OCI-LY7 (cell line): Measurements from ENCODE around the gene POLE4. TPM values are rescaled to one million over a fixed set of nuclear protein-coding genes. Genes with fewer than 3 reads are reported as not detected.
A peak's percentile ranks its signal among the peaks of the same experiment; 100 is the strongest.

Experiments
- BruUV-seq: library from RNA; stranded (reverse); fragments of 400-500 nt; replicated peaks from 2 replicates; lab custom pipeline; 2021; lab: Mats Ljungman, UMichigan
- CTCF ChIA-PET: fragments of 300-600 bp; sonication (Branson Sonifier 250); formaldehyde crosslinking; loops from one replicate; lab custom pipeline; 2022; ENCODE audit warnings: antibody characterized with exemption; ENCODE audit not compliant: unreplicated experiment; lab: Charles Lee
- POLR2A ChIA-PET: fragments of 300-600 bp; sonication (Branson Sonifier 250); formaldehyde crosslinking; loops from one replicate; lab custom pipeline; 2022; ENCODE audit warnings: antibody characterized with exemption; lab: Charles Lee
- DNase-seq: peaks from one replicate; pipeline ENCODE4 v3.0.0-alpha.2; 2015; ENCODE audit warnings: low spot score
- H2AFZ ChIP-seq: fragments of 200-600 bp; sonication (generic), shearing (Covaris generic); 2 replicates; pipeline ENCODE4 v1.6.1; 2014; ENCODE audit warnings: mild to moderate bottlenecking, antibody characterized with exemption, low read length, moderate library complexity
- H3K27ac ChIP-seq: fragments of 200-600 bp; sonication (generic); 2 replicates; pipeline ENCODE4 v1.5.1; 2014; ENCODE audit warnings: mixed run types, low read depth, mild to moderate bottlenecking, moderate library complexity, low read length, inconsistent platforms; ENCODE audit not compliant: poor library complexity, severe bottlenecking
- H3K36me3 ChIP-seq: fragments of 200-600 bp; sonication (generic); 2 replicates; pipeline ENCODE4 v1.6.1; 2014; ENCODE audit warnings: mild to moderate bottlenecking, antibody characterized with exemption, low read length, moderate library complexity, mixed read lengths; ENCODE audit not compliant: insufficient read depth
- H3K4me1 ChIP-seq: fragments of 200-600 bp; sonication (generic); 2 replicates; pipeline ENCODE4 v1.5.1; 2014; ENCODE audit warnings: mild to moderate bottlenecking, low read length; ENCODE audit not compliant: insufficient read depth, poor library complexity, severe bottlenecking
- H3K4me2 ChIP-seq: fragments of 200-600 bp; sonication (generic); 2 replicates; pipeline ENCODE4 v1.6.1; 2014; ENCODE audit warnings: mild to moderate bottlenecking, low read length
- H3K4me3 ChIP-seq: fragments of 200-600 bp; sonication (generic); 2 replicates; pipeline ENCODE4 v1.5.1; 2014; ENCODE audit warnings: mild to moderate bottlenecking, low read depth, low read length; ENCODE audit not compliant: poor library complexity, severe bottlenecking
- H3K79me2 ChIP-seq: fragments of 200-600 bp; sonication (generic); 2 replicates; pipeline ENCODE4 v1.6.1; 2016; ENCODE audit warnings: low read depth, mild to moderate bottlenecking, low read length, moderate library complexity, mixed read lengths; ENCODE audit not compliant: insufficient read depth
- H3K9me2 ChIP-seq: fragments of 200-600 bp; sonication (generic); 2 replicates; pipeline ENCODE4 v1.6.1; 2016; ENCODE audit warnings: mild to moderate bottlenecking, low read length, mixed read lengths; ENCODE audit not compliant: insufficient read depth
- H3K9me3 ChIP-seq: fragments of 200-600 bp; sonication (generic); 2 replicates; pipeline ENCODE4 v1.6.1; 2014; ENCODE audit warnings: mild to moderate bottlenecking, mixed run types, low read length, mixed read lengths
- H4K20me1 ChIP-seq: fragments of 200-600 bp; sonication (generic); 2 replicates; pipeline ENCODE4 v1.6.1; 2014; ENCODE audit warnings: mild to moderate bottlenecking, antibody characterized with exemption, low read length, moderate library complexity, mixed read lengths; ENCODE audit not compliant: insufficient read depth
- EZH2phosphoT487 ChIP-seq: fragments of 200-600 bp; sonication (generic); IDR thresholded peaks from 2 replicates; pipeline ENCODE4 v1.6.1; 2018; ENCODE audit warnings: low read depth, borderline replicate concordance, mild to moderate bottlenecking, mixed run types, antibody characterized with exemption, low read length, moderate library complexity, mixed read lengths
- intact Hi-C: fragments of 100-400 bp; cut with micrococcal nuclease; formaldehyde crosslinking; loops from one replicate; pipeline ENCODE4 v1.10.0; 2022; ENCODE audit not compliant: unreplicated experiment
- total RNA-seq, 2 experiments: library from RNA; depleted of rRNA in 1 of 2; stranded (reverse); fragments of >200 nt in 1 of 2; shearing (Covaris generic) in 1 of 2; gene quantifications; 2 replicates each; pipeline ENCODE4 v1.2.3, GENCODE V29; 2014 to 2022
- TF ChIP-seq, protein P1 (sequence below): fragments of 200-600 bp; sonication (generic); conservative IDR thresholded peaks from 2 replicates; pipeline ENCODE4 v1.5.1; 2014; ENCODE audit warnings: mild to moderate bottlenecking, antibody characterized with exemption, low read length, moderate library complexity, mixed read lengths

Gene POLE4
- total RNA-seq, 2 experiments from 2014 or later = 31.7 to 52.3 TPM

DNA sequence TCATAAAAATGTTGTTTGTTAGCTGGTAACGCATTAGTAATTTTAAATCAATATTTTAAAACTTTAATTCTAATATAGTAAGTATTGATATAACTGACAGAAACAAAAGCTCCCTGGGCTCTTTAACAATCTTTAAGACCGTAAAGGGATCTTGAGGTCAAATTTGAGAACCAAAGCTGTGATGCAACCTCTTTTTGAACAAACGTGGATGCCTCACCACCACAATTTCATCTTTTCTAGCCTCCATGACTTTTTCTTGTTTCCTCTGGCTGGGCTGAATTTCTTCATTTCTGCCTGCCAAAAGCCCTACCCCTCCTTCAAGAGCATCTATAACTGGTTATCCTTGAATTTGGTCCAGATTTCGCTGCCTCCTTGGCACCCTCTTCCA is 563 bp upstream of the POLE4 start:
- ChIA-PET CTCF (no interaction called here), POLR2A (interaction anchor here (0.8 to 1.0 kb wide), 3 partner anchors 13 to 123 kb away, joined by 3 to 6 read pairs (median 4); partner anchors contain the start of gene HK2)
- Histone ChIP-seq H3K9me3 (peaks cover 19% of the 10 kb centered on the region; the same call in 1 of the 2 replicates), H3K79me2 (peaks cover 9% of the 10 kb centered on the region; the same call in 1 of the 2 replicates), H4K20me1 (no peaks in the 10 kb centered on the region), H3K4me3 (peak overlapping the region; percentile 71), H3K4me2 (peak overlapping the region; percentile 90), H3K27ac (peak overlapping the region; percentile 79), H3K9me2 (no peaks in the 10 kb centered on the region), H3K4me1 (peaks cover 18% of the 10 kb centered on the region), H2AFZ (peak overlapping the region; percentile 92), H3K36me3 (peaks cover 47% of the 10 kb centered on the region)
- intact Hi-C loops = loop anchor here (2.0 to 5.0 kb wide), 2 partner anchors 123 to 1676 kb away; partner anchors contain the start of genes FBXO41 and HK2
- BruUV-seq = no TSS peak
- DNase-seq = no peak
- no peak for TF ChIP-seq EZH2phosphoT487
- TF ChIP-seq, protein P1, sequence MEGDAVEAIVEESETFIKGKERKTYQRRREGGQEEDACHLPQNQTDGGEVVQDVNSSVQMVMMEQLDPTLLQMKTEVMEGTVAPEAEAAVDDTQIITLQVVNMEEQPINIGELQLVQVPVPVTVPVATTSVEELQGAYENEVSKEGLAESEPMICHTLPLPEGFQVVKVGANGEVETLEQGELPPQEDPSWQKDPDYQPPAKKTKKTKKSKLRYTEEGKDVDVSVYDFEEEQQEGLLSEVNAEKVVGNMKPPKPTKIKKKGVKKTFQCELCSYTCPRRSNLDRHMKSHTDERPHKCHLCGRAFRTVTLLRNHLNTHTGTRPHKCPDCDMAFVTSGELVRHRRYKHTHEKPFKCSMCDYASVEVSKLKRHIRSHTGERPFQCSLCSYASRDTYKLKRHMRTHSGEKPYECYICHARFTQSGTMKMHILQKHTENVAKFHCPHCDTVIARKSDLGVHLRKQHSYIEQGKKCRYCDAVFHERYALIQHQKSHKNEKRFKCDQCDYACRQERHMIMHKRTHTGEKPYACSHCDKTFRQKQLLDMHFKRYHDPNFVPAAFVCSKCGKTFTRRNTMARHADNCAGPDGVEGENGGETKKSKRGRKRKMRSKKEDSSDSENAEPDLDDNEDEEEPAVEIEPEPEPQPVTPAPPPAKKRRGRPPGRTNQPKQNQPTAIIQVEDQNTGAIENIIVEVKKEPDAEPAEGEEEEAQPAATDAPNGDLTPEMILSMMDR = no peak

DNA sequence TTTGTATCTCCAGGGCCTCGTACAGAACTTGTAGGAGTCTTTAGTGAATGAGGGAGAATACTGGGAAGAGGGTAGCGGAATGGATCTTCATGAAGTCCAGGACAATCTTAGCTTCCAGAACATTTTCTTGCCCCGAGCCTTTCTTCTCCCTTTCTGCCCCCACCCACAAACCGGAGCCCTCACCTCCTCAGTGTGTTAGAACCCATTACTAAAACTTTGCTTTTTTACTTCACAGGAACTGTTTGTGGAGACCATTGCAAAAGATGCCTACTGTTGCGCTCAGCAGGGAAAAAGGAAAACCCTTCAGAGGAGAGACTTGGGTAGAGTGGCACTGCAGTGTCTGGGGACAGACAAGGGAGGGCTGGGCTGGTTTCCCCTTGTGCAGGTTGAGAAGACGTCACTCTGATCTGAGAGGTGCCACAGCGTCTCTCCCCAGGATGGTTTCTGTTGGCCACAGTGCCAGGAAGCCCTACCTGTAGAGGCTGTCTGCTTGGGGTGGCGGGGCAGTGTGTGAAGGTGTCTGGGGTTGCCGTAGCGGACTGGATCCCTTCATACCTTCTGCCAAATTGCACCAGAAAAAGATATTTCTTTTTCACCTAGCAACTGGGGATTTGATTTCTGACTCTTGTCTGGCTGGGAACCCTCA is 786 bp downstream of the POLE4 start:
- Histone ChIP-seq H3K9me2 (no peaks in the 10 kb centered on the region), H4K20me1 (no peaks in the 10 kb centered on the region), H3K4me3 (peak overlapping the region; percentile 71), H3K4me2 (peak overlapping the region; percentile 90), H3K36me3 (peaks cover 38% of the 10 kb centered on the region), H3K79me2 (peaks cover 9% of the 10 kb centered on the region; the same call in 1 of the 2 replicates), H2AFZ (peak overlapping the region; percentile 92), H3K4me1 (peaks cover 18% of the 10 kb centered on the region), H3K27ac (peak overlapping the region; percentile 79), H3K9me3 (peaks cover 9% of the 10 kb centered on the region; the same call in 1 of the 2 replicates)
- POLR2A ChIA-PET = interaction anchor here (1.2 kb wide), 1 partner anchor 16 kb away, joined by 3 read pairs; no protein-coding TSS in a partner anchor
- CTCF ChIA-PET = no interaction called here
- intact Hi-C loops = loop anchor here (2.0 to 5.0 kb wide), 2 partner anchors 124 to 1677 kb away; partner anchors contain the start of genes FBXO41 and HK2
- DNase-seq = no peak
- TF ChIP-seq EZH2phosphoT487 = no peak
- TF ChIP-seq, protein P1 = no peak
- no TSS peak for BruUV-seq

DNA sequence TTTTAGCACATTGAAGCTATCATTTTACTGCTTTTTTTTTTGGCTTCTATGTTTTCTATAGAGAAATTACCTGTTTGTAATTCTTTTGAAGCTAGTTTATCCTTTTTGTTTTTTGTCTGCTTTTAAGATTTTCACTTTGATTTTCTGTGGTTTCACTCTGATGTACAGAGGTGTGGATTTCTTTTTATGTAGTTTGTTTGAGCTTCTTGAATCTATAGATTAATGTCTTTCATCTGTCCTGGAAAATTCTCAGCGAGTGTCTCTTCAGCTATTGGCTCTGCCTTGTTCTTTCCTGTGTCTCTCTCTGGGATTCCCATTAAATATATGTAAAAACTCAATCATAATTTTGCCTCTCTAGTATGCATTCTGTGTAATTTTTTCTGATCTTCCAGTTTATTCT is 8.4 kb downstream of the POLE4 start:
- H3K9me3 ChIP-seq = no peaks in the 10 kb centered on the region
- no peaks in the 10 kb centered on the region for H3K9me2 ChIP-seq
- no peak overlapping the region for H3K27ac ChIP-seq
- intact Hi-C loops = no loop called here
- no peaks in the 10 kb centered on the region for H4K20me1 ChIP-seq
- H2AFZ ChIP-seq = no peak overlapping the region
- H3K4me3 ChIP-seq = no peak overlapping the region
- POLR2A ChIA-PET = interaction anchor here (0.6 to 1.0 kb wide), 4 partner anchors 14 to 867 kb away, joined by 3 to 6 read pairs (median 4); no protein-coding TSS in a partner anchor
- CTCF ChIA-PET = no interaction called here
- no peak for DNase-seq
- no TSS peak for BruUV-seq
- no peaks in the 10 kb centered on the region for H3K4me1 ChIP-seq
- H3K4me2 ChIP-seq = no peak overlapping the region
- peaks cover 14% of the 10 kb centered on the region for H3K36me3 ChIP-seq
- TF ChIP-seq EZH2phosphoT487 = no peak
- TF ChIP-seq, protein P1 = no peak
- H3K79me2 ChIP-seq = no peaks in the 10 kb centered on the region
